ENCODE measurements around the gene ASB7.

DNA sequence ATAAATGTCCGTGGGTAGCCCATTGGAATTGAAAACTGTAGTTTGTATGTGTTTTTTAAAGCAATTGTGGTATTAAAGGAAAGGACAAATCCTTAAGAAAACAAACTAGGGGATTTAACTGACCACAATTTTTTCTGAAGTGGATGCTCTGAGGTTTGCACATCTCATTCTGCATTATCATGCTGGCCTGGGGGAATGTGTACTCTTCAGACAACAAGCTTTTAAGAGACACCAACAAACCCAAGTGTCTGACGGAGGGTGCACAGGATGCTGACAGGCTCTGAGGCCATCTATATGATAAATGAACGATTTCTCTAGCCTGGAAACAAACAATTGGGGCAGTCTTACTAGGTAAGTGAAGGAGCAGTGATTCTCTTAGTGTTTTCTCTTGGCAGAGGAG is 9.5 kb upstream of the ASB7 start:
- TF ChIP-seq POLR2A (IDR thresholded peaks at IDR 0.05), result no peak
- no peak for TF ChIP-seq CTCF (IDR thresholded peaks at IDR 0.05)

All from adrenal gland (tissue), 5 donors.